Activated B cell treated with CpG ODN at 0.5 μM for 24 hours (primary cell): Measurements from ENCODE around the gene EHBP1L1. TPM values are rescaled to one million over a fixed set of nuclear protein-coding genes. Genes with fewer than 3 reads are reported as not detected.

Experiments
- ATAC-seq: fragments of 200-7000 bp; cut with Tn5 transposase; one replicate; pipeline ENCODE4 v1.10.0; 2021; ENCODE audit warnings: low read depth, mild to moderate bottlenecking, moderate library complexity
- CTCF ChIA-PET: fragments of 350-600 bp; sonication (Branson Sonifier 250); formaldehyde crosslinking; loops from one replicate; lab custom pipeline; 2021; ENCODE audit warnings: antibody characterized with exemption; lab: Charles Lee
- POLR2A ChIA-PET: fragments of 350-600 bp; sonication (Branson Sonifier 250); formaldehyde crosslinking; loops from one replicate; lab custom pipeline; 2021; ENCODE audit warnings: antibody characterized with exemption; lab: Charles Lee
- DNase-seq: peaks from one replicate; pipeline ENCODE4 v3.0.0; 2022
- H3K27ac Mint-ChIP-seq: one replicate; pipeline ENCODE4 v1.8.0; 2020; ENCODE audit warnings: mixed read lengths
- H3K27me3 Mint-ChIP-seq: one replicate; pipeline ENCODE4 v1.8.0; 2021; ENCODE audit warnings: mixed read lengths
- H3K36me3 Mint-ChIP-seq: one replicate; pipeline ENCODE4 v1.8.0; 2021; ENCODE audit warnings: low read depth, mixed read lengths
- H3K4me1 Mint-ChIP-seq: one replicate; pipeline ENCODE4 v1.8.0; 2021; ENCODE audit warnings: mixed read lengths
- H3K4me3 Mint-ChIP-seq: one replicate; pipeline ENCODE4 v1.8.0; 2020; ENCODE audit warnings: mild to moderate bottlenecking, mixed read lengths
- H3K9me3 Mint-ChIP-seq: one replicate; pipeline ENCODE4 v1.8.0; 2020; ENCODE audit warnings: mixed read lengths
- intact Hi-C: fragments of 100-400 bp; cut with micrococcal nuclease; formaldehyde crosslinking; loops from one replicate; pipeline ENCODE4 v1.15.1; 2024
- total RNA-seq: library from RNA; stranded (reverse); gene quantifications from 2 replicates; pipeline ENCODE4 v1.2.3, GENCODE V29; 2022
- TF ChIP-seq, protein P1 (sequence below): fragments of 200-600 bp; IDR thresholded peaks from one replicate; pipeline ENCODE4 v1.8.0; 2022; ENCODE audit warnings: antibody characterized with exemption, mild to moderate bottlenecking

The EHBP1L1 gene
- total RNA-seq, 1 donor from 2014 or later, result 163 TPM

DNA sequence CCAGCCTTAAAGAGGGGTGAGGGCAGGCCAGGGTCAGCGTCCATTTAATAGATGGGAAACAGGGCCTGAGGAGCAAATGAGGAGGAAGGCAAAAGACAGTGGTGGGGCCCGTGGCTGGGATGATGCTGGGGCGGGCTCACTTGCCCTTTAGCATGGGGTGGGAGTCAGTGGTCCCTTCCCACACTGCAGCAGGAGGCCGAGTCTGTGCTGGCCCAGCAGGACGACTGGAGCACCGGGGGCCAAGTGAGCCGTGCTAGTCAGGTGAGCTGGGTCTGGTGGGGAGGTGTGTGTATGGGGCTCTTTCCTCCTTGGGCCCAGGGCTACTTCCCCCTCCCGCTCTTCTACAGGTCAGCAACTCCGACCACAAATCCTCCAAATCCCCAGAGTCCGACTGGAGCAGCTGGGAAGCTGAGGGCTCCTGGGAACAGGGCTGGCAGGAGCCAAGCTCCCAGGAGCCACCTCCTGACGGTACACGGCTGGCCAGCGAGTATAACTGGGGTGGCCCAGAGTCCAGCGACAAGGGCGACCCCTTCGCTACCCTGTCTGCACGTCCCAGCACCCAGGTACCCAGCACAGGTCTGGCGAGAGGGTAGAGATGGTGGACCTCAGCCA lies 38.1 kb upstream of the EHBP1L1 start:
- Mint-ChIP-seq H3K36me3 (peaks cover 45% of the 10 kb centered on the region), H3K4me3 (no peak overlapping the region), H3K27ac (peak overlapping the region; percentile 41), H3K9me3 (no peaks in the 10 kb centered on the region), H3K4me1 (peaks cover 17% of the 10 kb centered on the region), H3K27me3 (no peaks in the 10 kb centered on the region)
- POLR2A ChIA-PET, result interaction anchor here (1.5 to 4.9 kb wide), 2 partner anchors 13 to 52 kb away, joined by 4 to 52 read pairs; partner anchors contain the start of gene SCYL1
- TF ChIP-seq, protein P1, sequence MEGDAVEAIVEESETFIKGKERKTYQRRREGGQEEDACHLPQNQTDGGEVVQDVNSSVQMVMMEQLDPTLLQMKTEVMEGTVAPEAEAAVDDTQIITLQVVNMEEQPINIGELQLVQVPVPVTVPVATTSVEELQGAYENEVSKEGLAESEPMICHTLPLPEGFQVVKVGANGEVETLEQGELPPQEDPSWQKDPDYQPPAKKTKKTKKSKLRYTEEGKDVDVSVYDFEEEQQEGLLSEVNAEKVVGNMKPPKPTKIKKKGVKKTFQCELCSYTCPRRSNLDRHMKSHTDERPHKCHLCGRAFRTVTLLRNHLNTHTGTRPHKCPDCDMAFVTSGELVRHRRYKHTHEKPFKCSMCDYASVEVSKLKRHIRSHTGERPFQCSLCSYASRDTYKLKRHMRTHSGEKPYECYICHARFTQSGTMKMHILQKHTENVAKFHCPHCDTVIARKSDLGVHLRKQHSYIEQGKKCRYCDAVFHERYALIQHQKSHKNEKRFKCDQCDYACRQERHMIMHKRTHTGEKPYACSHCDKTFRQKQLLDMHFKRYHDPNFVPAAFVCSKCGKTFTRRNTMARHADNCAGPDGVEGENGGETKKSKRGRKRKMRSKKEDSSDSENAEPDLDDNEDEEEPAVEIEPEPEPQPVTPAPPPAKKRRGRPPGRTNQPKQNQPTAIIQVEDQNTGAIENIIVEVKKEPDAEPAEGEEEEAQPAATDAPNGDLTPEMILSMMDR, result no peak
- CTCF ChIA-PET, result no interaction called here
- ATAC-seq, result no peak
- intact Hi-C loops, result no loop called here
- DNase-seq, result no peak

DNA sequence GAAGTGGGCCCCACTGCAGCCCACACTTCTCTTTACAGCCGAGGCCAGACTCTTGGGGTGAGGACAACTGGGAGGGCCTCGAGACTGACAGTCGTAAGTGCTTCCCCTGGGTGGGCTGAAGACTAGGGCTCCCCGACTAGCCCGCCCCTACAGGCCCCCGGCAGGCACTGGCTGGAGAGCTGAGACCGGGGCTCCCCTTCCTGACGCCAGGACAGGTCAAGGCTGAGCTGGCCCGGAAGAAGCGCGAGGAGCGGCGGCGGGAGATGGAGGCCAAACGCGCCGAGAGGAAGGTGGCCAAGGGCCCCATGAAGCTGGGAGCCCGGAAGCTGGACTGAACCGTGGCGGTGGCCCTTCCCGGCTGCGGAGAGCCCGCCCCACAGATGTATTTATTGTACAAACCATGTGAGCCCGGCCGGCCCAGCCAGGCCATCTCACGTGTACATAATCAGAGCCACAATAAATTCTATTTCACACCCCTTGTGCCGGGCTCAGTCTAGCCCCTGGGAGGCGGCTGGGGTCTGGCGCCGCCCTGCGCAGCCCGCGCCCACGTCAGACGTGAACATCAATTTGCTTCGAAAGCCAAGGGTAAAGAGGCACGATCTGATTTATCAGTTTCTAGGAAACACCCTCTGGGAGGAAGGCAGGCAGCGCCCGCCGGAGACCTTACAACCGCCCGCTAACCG lies 37.5 kb upstream of the EHBP1L1 start:
- no peaks in the 10 kb centered on the region for H3K27me3 Mint-ChIP-seq
- ChIA-PET POLR2A (interaction anchor here (0.7 to 4.9 kb wide), 3 partner anchors 13 to 771 kb away, joined by 3 to 52 read pairs (median 4); partner anchors contain the start of gene SCYL1), CTCF (interaction anchor here (5.0 kb wide), 1 partner anchor 49 kb away, joined by 52 read pairs; no protein-coding TSS in a partner anchor)
- DNase-seq (no peak), ATAC-seq (no peak)
- H3K27ac Mint-ChIP-seq, result no peak overlapping the region
- intact Hi-C loops, result no loop called here
- H3K4me3 Mint-ChIP-seq, result peak overlapping the region; percentile 28
- no peaks in the 10 kb centered on the region for H3K9me3 Mint-ChIP-seq
- H3K36me3 Mint-ChIP-seq, result peaks cover 40% of the 10 kb centered on the region
- H3K4me1 Mint-ChIP-seq, result peaks cover 17% of the 10 kb centered on the region
- TF ChIP-seq, protein P1, result no peak

DNA sequence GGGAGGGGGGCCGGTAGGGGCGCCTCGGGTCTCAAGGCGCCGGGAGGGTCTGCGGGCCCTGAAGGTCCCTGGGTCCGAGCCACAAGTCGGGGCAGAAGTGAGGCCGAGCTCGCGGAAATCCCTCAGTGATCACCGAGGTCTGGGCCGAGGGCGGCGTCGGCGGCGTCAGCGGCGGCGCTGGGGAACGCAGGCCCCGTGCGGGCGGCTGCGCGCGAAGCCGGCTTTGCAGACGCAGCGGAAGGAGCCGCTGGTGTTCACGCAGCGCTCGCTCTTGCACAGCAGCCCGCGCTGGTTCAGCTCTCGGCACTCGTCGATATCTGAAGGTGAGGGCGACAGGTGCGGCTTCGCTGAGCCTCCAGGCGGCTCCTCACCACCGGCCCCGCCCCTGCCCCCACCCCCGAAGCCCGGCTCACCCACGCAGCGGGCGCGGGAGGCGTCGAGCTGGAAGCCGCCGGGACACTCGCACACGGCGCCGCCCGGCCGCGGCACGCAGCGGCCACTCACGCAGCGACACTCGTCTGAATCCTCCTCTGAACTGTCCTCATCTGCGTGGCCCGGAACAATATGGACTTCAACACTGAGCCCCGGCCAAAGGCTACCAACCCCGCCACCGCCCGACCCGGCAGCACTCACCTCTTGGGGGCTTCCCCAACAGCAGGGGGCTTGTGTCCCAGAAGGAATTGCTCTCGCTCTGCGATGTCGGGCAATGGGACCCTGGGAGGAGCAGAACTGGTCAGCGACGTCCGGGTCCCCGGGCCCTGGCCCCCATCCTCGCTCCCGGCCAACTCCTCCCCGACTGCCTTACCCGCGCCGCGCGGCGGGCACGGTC lies 36.7 kb upstream of the EHBP1L1 start:
- CTCF ChIA-PET, result interaction anchor here (0.9 to 5.0 kb wide), 7 partner anchors 13 to 75 kb away, joined by 3 to 52 read pairs (median 34); partner anchors contain the start of genes FAM89B, MAP3K11 and ZNRD2
- H3K27ac Mint-ChIP-seq, result no peak overlapping the region
- H3K27me3 Mint-ChIP-seq, result no peaks in the 10 kb centered on the region
- intact Hi-C loops, result no loop called here
- H3K4me3 Mint-ChIP-seq, result no peak overlapping the region
- no peaks in the 10 kb centered on the region for H3K9me3 Mint-ChIP-seq
- ATAC-seq (no peak), DNase-seq (no peak)
- peaks cover 17% of the 10 kb centered on the region for H3K4me1 Mint-ChIP-seq
- POLR2A ChIA-PET, result interaction anchor here (0.6 to 4.9 kb wide), 20 partner anchors 10 to 771 kb away, joined by 3 to 52 read pairs (median 8); partner anchors contain the start of genes EHBP1L1, FAM89B, KAT5 and MALAT1
- TF ChIP-seq, protein P1, result no peak
- peaks cover 38% of the 10 kb centered on the region for H3K36me3 Mint-ChIP-seq

DNA sequence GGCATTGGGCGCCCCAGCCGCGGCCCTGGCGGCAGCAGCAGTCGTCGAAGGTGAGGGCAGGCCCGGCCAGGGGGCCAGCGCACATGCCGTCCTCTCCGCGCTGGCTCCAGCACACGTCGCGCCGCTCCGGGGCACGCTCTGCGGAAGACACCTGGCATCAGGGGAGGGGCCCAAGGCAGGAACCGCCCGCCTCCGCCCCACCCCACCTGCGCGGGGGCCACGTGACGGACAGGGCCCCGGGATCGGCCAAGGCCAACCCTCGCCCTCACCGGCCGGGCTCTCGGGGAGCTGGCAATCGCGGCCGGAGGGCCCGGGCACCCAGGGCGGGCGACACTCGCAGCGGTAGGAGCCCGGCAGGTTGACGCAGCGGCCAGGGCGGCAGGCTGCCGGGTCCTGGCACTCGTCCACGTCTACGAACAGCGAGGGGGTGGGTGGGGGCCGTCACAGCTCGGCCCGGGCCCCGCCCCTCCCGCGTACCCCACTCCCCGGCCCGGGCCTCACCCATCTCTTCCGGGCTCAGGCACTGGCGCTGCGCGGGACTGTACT lies 36.0 kb upstream of the EHBP1L1 start:
- H3K27ac Mint-ChIP-seq, result peak overlapping the region; percentile 86
- ATAC-seq (peak; percentile 72), DNase-seq (peak; percentile 63)
- no peaks in the 10 kb centered on the region for H3K9me3 Mint-ChIP-seq
- ChIA-PET CTCF (interaction anchor here (0.6 to 5.0 kb wide), 15 partner anchors 9 to 211 kb away, joined by 3 to 52 read pairs (median 5); partner anchors contain the start of genes EHBP1L1, FAM89B, KCNK7 and MAP3K11), POLR2A (interaction anchor here (0.6 to 4.9 kb wide), 32 partner anchors 8 to 499 kb away, joined by 3 to 52 read pairs (median 6); partner anchors contain the start of genes DPF2, EHBP1L1, FAM89B and KAT5)
- H3K4me3 Mint-ChIP-seq, result peak overlapping the region; percentile 88
- TF ChIP-seq, protein P1, result no peak
- intact Hi-C loops, result loop anchor here (1.0 to 2.0 kb wide), 8 partner anchors 12 to 75 kb away; partner anchors contain the start of genes LTBP3, PCNX3 and ZNRD2
- H3K27me3 Mint-ChIP-seq, result no peaks in the 10 kb centered on the region
- peaks cover 32% of the 10 kb centered on the region for H3K36me3 Mint-ChIP-seq
- H3K4me1 Mint-ChIP-seq, result peaks cover 21% of the 10 kb centered on the region
